SH-SY5Y (cell line): ENCODE measurements around the gene STX2.

Experiments
- GATA2 ChIP-seq: IDR thresholded peaks from 2 replicates; pipeline ENCODE4 v1.6.1; 2011; ENCODE audit warnings: mild to moderate bottlenecking, low read depth, low read length
- GATA3 ChIP-seq: IDR thresholded peaks from 2 replicates; pipeline ENCODE4 v1.6.1; 2011; ENCODE audit warnings: low read depth, mild to moderate bottlenecking, low read length, moderate library complexity

DNA sequence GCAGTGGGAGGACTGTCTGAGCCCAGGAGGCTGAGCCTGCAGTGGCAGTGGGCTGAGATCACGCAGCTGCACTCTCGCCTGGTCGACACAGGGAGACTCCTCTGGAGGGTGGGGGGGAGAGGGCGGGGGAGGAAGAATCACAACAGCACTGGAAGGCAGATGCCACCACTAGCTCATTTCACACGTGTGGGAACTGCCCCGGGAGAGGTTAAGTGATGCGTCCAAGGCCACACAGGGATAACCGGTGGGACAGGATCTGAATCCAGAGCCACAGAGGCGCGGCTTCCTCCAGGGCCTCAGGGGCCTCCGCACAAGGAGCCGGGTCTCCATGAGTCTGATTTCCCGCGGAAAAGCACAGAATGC is 20.8 kb downstream of the STX2 start:
- TF ChIP-seq GATA2 (no peak), GATA3 (no peak)
